SK-N-SH treated with all-trans-retinoic acid at 6 μM for 48 hours (cell line): Measurements from ENCODE around the gene TEX50.
"Not testable (repeated sequence)": the region's sequence is repeated elsewhere in the genome, so short reads cannot be mapped to it uniquely, and the experiment has no call there.

Source experiments
- ATAC-seq: fragments of 200-7000 bp; cut with Tn5 transposase; 3 replicates; pipeline ENCODE4 v1.9.1; 2020; ENCODE audit warnings: mild to moderate bottlenecking, moderate library complexity
- ARNTL ChIP-seq: fragments of 450-650 bp; formaldehyde crosslinking; IDR thresholded peaks from 2 replicates; pipeline ENCODE4 v1.5.0; 2020; ENCODE audit warnings: low read depth, mild to moderate bottlenecking, moderate library complexity, borderline replicate concordance
- BACH2 ChIP-seq: fragments of 250-450 bp; sonication (Bioruptor Pico); IDR thresholded peaks from 2 replicates; pipeline ENCODE4 v1.9.0; 2021; ENCODE audit warnings: mild to moderate bottlenecking, borderline replicate concordance
- CSDC2 ChIP-seq: fragments of 250-450 bp; sonication (Bioruptor Pico); IDR thresholded peaks from 2 replicates; pipeline ENCODE4 v1.5.0; 2020; ENCODE audit warnings: mild to moderate bottlenecking, moderate library complexity
- ESRRG ChIP-seq: fragments of 250-450 bp; sonication (Bioruptor Pico); IDR thresholded peaks from 2 replicates; pipeline ENCODE4 v1.6.1; 2021; ENCODE audit warnings: mild to moderate bottlenecking
- ISL1 ChIP-seq: fragments of 250-450 bp; sonication (Bioruptor Pico); IDR thresholded peaks from 2 replicates; pipeline ENCODE4 v2.1.2; 2022; ENCODE audit warnings: mild to moderate bottlenecking, moderate library complexity
- OSR1 ChIP-seq: fragments of 250-450 bp; sonication (Bioruptor Pico); IDR thresholded peaks from 2 replicates; pipeline ENCODE4 v1.8.0; 2022; ENCODE audit warnings: moderate library complexity, mild to moderate bottlenecking, inconsistent platforms
- PATZ1 ChIP-seq: fragments of 250-450 bp; sonication (Bioruptor Pico); IDR thresholded peaks from 2 replicates; pipeline ENCODE4 v1.8.0; 2020; ENCODE audit warnings: mild to moderate bottlenecking, moderate library complexity, borderline replicate concordance
- POU6F1 ChIP-seq: fragments of 250-450 bp; sonication (Bioruptor Pico); IDR thresholded peaks from 2 replicates; pipeline ENCODE4 v1.8.0; 2021; ENCODE audit warnings: low read depth, mild to moderate bottlenecking, moderate library complexity, borderline replicate concordance
- PPARA ChIP-seq: fragments of 250-450 bp; sonication (Bioruptor Pico); IDR thresholded peaks from 2 replicates; pipeline ENCODE4 v1.5.0; 2020; ENCODE audit warnings: mild to moderate bottlenecking, borderline replicate concordance
- TCF4 ChIP-seq: fragments of 250-450 bp; sonication (Bioruptor Pico); IDR thresholded peaks from 2 replicates; pipeline ENCODE4 v1.8.0; 2021; ENCODE audit warnings: mild to moderate bottlenecking, moderate library complexity, borderline replicate concordance
- TOX ChIP-seq: fragments of 250-450 bp; sonication (Bioruptor Pico); IDR thresholded peaks from 2 replicates; pipeline ENCODE4 v1.8.0; 2021; ENCODE audit warnings: mild to moderate bottlenecking, moderate library complexity, borderline replicate concordance
- ZC3H10 ChIP-seq: fragments of 250-450 bp; sonication (Bioruptor Pico); IDR thresholded peaks from 2 replicates; pipeline ENCODE4 v1.5.1; 2021; ENCODE audit warnings: mild to moderate bottlenecking, moderate library complexity
- ZFP3 ChIP-seq: fragments of 250-450 bp; sonication (Bioruptor Pico); IDR thresholded peaks from 2 replicates; pipeline ENCODE4 v1.5.0; 2020; ENCODE audit warnings: mild to moderate bottlenecking, moderate library complexity
- ZFP30 ChIP-seq: fragments of 450-650 bp; formaldehyde crosslinking; IDR thresholded peaks from 2 replicates; pipeline ENCODE4 v1.5.0; 2022; ENCODE audit warnings: mild to moderate bottlenecking, moderate library complexity
- ZNF565 ChIP-seq: fragments of 450-650 bp; formaldehyde crosslinking; conservative IDR thresholded peaks from 2 replicates; pipeline ENCODE4 v1.5.0; 2020; ENCODE audit warnings: low read depth, mild to moderate bottlenecking, moderate library complexity
- ZNF70 ChIP-seq: fragments of 450-650 bp; formaldehyde crosslinking; IDR thresholded peaks from 2 replicates; pipeline ENCODE4 v1.5.0; 2020; ENCODE audit warnings: mild to moderate bottlenecking, moderate library complexity
- TF ChIP-seq, protein P1 (sequence below): fragments of 250-450 bp; sonication (Bioruptor Pico); IDR thresholded peaks from 2 replicates; pipeline ENCODE4 v1.5.1; 2021; ENCODE audit warnings: mild to moderate bottlenecking, moderate library complexity
- TF ChIP-seq, protein P2 (sequence below): fragments of 250-450 bp; sonication (Bioruptor Pico); IDR thresholded peaks from 2 replicates; pipeline ENCODE4 v1.5.1; 2020; ENCODE audit warnings: low read depth, mild to moderate bottlenecking, moderate library complexity

TEX50 gene

GRCh38 chr1:173639102-173639501 lies 4.0 kb downstream of the TEX50 start:
- TF ChIP-seq ZFP30 (no peak), ZFP3 (CRISPR knock-in tag) (no peak), CSDC2 (no peak), TOX (CRISPR knock-in tag) (no peak), ISL1 (CRISPR knock-in tag) (no peak), ESRRG (no peak)
- TF ChIP-seq, protein P1, sequence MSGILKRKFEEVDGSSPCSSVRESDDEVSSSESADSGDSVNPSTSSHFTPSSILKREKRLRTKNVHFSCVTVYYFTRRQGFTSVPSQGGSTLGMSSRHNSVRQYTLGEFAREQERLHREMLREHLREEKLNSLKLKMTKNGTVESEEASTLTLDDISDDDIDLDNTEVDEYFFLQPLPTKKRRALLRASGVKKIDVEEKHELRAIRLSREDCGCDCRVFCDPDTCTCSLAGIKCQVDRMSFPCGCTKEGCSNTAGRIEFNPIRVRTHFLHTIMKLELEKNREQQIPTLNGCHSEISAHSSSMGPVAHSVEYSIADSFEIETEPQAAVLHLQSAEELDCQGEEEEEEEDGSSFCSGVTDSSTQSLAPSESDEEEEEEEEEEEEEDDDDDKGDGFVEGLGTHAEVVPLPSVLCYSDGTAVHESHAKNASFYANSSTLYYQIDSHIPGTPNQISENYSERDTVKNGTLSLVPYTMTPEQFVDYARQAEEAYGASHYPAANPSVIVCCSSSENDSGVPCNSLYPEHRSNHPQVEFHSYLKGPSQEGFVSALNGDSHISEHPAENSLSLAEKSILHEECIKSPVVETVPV = no peak
- ATAC-seq = no peak

GRCh38 chr1:173642450-173643139 lies 7.5 kb downstream of the TEX50 start:
- ATAC-seq = not testable (repeated sequence)

GRCh38 chr1:173646656-173647055 lies 11.5 kb downstream of the TEX50 start:
- TF ChIP-seq, protein P1 = no peak
- TF ChIP-seq ZNF565 (CRISPR knock-in tag) = no peak
- TF ChIP-seq ZC3H10 (CRISPR knock-in tag) = no peak
- ATAC-seq = no peak

DNA sequence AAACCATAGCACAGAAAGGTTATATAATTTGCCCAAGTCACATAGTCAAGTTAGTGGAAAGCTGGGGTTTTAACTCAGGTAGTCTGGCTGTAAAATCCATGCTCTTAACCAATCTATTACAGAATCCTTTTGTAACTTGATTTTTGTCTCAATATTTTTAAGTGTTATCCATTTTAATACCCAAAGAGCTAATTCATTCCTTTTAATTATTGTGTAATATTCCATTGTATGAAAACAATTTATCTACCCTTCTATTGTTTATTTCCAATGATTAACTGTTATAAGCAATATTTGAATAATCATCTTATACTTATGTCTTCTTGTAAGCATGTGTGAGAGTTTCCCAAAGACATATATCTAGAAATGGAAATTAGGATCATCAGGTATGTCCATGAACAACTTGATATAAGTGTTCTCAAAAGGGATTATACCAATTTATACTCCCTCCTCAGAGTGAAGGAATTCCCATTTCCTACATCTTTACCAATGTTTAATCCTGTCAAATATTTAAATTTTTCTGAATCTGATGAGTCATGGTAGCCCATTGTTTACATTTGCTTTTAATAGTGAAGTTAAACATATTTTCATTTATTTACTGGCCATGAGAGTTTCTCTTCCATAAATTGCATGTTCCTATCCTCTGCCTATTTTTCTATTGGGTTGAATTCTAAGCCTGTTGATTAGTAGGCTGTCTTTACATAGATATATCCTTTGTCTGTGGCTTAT lies 13.9 kb downstream of the TEX50 start:
- no peak for TF ChIP-seq ISL1 (CRISPR knock-in tag)
- no peak for TF ChIP-seq POU6F1 (CRISPR knock-in tag)
- no peak for TF ChIP-seq OSR1 (CRISPR knock-in tag)
- TF ChIP-seq TCF4 (CRISPR knock-in tag) = no peak
- no peak for TF ChIP-seq ZFP30
- no peak for TF ChIP-seq PATZ1 (CRISPR knock-in tag)
- no peak for TF ChIP-seq BACH2 (CRISPR knock-in tag)
- no peak for TF ChIP-seq ARNTL (CRISPR knock-in tag)
- no peak for TF ChIP-seq ZNF70 (CRISPR knock-in tag)
- TF ChIP-seq, protein P1 = no peak
- TF ChIP-seq, protein P2, sequence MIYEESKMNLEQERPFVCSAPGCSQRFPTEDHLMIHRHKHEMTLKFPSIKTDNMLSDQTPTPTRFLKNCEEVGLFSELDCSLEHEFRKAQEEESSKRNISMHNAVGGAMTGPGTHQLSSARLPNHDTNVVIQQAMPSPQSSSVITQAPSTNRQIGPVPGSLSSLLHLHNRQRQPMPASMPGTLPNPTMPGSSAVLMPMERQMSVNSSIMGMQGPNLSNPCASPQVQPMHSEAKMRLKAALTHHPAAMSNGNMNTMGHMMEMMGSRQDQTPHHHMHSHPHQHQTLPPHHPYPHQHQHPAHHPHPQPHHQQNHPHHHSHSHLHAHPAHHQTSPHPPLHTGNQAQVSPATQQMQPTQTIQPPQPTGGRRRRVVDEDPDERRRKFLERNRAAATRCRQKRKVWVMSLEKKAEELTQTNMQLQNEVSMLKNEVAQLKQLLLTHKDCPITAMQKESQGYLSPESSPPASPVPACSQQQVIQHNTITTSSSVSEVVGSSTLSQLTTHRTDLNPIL (CRISPR knock-in tag) = no peak
- TF ChIP-seq PPARA (CRISPR knock-in tag) = no peak
- no peak for TF ChIP-seq CSDC2
- no peak for TF ChIP-seq ESRRG
- no peak for ATAC-seq
